Hematopoietic multipotent progenitor cell treated with erythropoietin and hydrocortisone succinate and interleukin-3 and kit ligand, for 8 days (in vitro differentiated cells): ENCODE measurements around the gene CPNE8.
"Not testable (repeated sequence)": the region's sequence is repeated elsewhere in the genome, so short reads cannot be mapped to it uniquely, and the experiment has no call there.

ENCODE experiments used
- DNase-seq: peaks from one replicate; pipeline ENCODE4 v3.0.0-alpha.2; 2015

Gene CPNE8

DNA sequence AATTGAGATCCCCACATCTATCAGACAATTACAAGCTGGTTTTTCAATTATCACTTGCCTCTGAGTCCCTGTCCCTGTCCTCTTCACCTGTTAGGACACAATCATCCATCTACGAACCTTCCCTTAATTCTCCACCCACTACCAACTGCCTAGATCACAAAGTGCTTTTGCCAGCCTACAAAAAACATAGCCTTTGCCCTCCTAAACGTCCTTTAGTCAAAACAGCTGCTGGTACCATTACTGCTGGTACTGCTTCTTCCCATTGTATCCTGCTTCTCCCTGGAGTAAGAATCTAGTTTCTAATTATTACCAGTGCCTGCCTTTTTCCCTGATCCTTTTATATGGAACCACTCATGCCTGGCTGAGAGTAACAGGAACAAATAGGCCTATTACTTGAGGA is 82.1 kb downstream of the CPNE8 start:
- DNase-seq: no peak

DNA sequence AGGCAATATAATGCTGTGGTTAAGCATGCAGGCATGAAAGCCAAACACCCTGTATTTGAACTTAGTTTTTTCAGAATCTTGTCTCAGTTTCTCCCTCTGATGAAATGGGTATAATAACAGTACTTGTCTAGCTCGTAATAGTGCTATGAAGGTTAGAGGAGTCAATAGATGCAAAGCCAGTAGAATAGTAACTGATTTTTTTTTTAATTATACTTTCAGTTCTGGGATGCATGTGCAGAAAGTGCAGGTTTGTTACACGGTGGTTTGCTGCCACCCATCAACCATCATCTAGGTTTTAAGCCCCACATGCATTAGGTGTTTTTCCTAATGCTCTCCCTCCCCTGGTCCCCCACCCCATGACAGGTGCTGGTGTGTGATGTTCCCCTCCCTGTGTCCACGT is 87.4 kb downstream of the CPNE8 start:
- DNase-seq: no peak

DNA sequence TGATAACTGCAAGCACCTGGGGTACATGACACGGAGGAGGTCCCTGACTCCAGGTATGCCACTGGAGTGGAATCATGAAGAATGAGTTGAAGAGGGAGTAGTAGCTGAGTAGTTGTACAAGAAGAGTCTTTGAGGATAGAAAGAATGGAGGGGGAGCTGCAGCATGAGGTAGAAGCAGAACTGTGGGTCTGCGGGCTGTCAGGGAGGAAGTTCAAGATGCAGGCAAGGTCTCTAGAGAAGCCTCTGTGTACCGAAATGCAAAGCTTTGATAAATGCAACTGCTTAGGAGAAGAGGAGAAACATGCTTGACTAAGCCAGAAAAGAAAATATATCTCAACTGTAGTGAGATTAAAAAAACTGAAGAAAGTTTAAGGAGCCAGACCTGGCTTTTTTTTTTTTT is 91.5 kb downstream of the CPNE8 start:
- DNase-seq: no peak

DNA sequence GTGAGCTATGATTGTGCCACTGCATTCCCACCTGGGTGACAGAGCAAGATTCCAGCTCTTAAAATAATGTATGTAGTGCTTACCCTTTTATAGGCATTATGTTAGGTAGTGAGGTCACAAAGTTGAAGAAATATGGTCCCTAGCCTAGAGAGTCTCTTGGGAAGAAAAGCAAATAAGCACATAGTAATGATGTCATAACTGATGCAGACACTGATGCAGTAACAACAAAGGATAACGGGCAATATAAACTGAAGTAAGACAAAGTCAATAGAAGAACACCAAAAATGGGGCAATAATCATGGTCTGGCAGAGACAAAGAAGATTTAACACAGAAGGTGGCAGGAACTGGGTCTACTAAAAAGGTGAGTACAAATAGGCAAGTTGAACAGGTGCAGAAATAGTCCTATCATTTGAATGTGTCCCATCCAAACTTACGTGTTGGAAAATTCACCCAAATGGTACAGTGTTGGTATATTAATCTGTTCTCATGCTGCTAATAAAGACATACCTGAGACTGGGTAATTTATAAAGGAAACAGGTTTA is 93.5 kb downstream of the CPNE8 start:
- DNase-seq: no peak

DNA sequence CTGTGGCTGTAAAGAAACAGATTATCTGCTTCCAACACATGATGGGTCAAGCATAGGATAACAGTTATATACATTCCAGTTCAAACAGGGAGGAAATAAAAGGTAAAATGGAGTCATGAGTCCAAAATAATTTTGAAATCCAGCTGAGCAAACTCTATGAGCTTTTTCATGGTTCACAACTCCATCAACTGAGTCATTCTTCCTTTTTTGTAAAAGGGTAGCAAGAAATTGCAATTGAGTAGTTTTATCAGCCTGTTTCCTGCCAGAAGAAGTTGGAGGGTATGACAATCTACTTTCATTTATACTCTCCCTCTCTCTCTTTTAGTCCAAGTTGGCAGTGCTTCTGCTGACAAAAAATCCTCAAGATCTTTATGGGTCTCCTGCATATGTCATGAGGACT is 95.6 kb downstream of the CPNE8 start:
- no peak for DNase-seq

DNA sequence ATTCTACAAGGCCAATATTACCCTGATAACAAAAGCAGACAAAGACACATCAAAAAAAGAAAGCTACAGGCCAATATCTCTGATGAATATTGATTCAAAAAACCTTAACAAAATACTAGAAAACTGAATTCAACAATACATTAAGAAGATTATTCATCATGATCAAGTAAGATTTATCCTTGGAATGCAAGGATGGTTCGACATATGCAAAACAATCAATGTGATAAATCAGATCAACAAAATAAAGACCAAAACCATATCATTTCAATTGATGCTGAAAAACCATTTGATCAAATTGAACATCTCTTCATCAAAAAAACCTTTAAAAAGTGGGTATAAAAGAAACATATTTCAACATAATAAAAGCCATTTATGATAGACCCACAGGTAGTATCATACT is 117.3 kb downstream of the CPNE8 start:
- no peak for DNase-seq

DNA sequence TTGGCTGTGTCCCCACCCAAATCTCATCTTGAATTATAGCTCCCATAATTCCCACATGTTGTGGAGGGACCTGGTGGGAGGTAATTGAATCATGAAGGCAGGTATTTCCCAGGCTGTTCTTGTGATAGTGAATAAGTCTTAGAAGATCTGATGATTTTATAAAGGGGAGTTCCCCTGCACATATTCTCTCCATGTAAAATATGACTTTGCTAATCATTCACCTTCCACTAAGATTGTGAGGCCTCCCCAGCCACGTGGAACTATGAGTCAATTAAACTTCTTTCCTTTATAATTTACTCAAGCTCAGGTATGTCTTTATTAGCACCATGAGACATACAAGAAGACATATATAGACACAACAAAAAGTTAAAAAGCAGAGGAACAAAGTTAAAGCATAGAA is 120.0 kb downstream of the CPNE8 start:
- no peak for DNase-seq

DNA sequence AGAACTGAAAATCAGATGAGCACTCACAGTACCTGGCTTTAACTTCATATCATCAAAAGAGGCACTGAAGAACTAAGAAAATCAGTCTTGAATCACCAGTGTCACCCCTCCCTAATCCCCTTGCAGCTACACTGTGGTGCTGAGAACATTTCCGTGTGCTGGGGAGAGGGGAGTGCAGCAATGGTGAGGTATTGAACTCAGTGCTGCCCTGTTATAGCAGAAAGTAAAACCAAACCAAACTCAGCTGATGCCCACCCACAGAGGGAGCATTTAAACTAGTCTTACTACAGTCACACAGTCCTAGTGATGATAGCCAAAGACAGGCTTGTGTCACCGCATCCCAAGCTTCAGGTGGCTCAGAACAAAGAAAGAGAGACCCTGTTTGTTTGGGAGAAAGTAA is 122.1 kb downstream of the CPNE8 start:
- DNase-seq: no peak

DNA sequence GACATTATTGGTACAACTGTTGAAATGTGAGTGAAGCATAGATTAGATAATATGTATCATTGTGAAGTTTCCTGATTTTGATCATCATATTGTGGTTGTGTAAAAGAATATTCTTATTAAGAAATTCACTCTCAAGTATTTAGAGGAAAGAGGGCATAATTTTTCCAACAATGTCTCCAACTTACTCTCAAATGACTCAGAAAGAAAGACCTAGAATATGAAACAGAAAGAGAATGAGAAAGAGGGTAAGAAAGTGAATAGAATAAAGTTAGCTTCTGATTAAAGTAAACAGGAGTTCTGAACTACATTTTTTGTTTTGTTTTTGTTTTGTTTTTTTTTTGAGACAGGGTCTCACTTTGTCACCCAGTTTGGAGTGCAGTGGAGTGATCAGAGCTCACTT is 123.0 kb downstream of the CPNE8 start:
- DNase-seq: no peak

DNA sequence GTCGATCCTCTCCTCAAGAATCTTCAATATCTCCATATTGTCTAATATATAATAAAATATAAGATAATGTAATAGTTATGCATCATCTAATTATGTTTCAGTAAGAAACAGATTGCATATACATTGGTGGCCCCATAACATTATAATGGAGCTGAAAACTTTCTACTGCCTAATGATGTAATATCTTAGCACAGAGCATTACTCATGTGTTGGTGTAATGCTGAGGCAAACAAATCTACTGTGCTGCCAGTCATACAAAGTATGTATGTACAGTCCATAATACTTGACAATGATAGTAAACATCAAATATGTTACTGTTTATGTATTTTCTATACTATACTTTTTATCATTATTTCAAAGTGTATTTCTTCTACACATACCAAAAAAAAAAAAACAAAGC is 128.7 kb downstream of the CPNE8 start:
- DNase-seq: no peak

DNA sequence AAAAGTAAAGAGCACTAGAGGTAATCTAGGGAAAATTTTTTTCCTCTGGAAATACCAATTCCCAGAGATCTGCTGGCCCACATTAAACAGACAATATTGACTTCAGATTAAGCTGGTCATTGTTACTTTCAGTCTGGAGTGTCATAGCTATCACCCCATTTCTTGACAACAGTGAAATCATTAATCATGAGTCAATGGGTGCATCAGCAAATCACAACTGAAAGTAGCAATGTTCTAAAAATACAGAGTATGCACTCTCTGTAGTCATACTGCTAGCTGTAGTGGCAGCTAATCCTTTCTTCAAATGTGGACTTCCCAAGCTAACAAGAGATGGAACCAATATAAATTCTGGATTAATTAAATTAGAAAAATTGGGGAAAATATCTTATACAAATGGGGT is 129.9 kb downstream of the CPNE8 start:
- DNase-seq: no peak

DNA sequence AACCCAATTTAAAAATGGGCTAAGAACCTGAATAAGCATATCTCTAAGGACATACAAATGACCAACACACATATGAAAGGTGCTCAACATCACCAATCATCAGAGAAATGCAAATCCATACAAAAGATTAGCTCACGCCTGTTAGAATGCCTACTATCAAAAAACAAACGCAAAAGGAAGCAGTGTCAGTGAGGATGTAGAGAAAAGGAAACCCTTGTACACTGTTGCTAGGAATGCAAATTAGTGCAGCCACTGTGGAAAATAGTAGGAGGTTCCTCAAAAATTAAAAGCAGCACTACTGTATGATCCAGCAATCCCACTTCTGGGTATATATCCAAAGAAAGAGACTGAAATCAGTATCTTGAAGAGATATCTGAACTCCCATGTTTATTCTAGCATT is 133.0 kb downstream of the CPNE8 start:
- no peak for DNase-seq

DNA sequence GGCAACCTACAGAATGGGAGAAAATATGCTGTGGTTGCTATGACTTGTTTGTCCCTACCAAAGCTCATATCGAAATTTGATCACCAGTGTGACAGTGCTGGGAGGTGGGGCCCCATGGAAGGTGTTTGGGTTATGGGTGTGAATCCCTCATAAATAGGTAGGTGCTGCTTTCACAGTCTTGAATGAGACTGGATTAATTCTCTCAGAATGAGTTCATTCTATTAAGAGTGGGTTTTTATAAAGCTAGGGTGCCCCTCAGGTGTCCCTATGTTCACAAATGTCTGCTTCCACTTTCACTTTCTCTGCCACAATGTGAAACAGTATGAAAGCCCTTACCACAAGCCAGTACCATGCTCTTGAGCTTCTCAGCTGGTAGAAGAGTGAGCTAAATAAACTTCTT is 133.5 kb downstream of the CPNE8 start:
- peak; percentile 29 for DNase-seq

DNA sequence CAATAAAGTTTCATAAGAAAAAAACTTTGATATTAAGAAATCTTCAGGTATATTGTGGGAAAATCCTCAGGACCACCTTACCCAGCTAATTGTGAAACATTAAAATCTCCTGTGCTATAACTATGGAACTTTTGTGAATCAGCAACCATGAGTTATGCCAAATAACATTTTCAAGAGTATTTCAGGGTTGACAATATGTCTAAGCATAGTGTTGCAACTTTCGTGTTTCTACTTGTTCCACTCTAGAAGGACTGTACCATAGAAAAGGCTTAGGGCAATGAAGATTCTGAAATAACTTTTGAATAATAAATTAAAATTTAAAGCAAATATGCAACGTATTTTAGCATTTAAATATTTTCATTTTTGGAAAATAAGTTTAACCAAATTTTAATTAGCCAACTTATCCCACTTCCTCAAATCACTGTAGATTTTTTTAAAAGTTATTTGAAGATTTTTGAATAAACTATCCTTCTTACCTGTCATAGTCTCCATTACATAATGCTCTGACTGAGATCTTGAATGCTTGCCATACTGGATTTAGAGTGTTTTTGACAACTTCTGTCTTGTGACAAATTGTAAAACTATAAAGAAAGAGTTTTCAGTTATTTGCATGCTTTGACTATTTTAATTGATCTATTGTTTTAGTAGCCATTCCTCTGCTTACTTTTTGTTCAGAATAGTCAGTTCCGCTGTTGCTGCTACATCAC is 143.6 kb downstream of the CPNE8 start:
- DNase-seq: no peak

DNA sequence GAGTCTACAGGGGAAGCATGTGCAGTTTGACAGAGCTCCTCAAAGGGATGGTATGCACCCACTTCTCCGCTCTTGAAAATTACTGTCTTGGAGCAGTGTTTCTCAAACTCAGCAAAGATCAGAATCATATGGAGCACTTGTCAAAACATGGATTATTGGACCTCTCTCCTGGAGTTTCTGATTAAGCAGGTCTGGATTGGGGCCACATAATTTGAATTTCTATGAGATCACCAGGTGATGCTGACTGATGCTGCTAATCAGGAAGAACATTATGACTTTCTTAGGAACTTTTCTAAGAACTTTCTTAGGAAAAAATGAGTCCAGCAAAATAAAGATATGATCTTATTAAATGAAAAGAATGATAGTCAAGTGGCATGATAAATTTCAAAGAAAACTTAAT is 144.3 kb downstream of the CPNE8 start:
- DNase-seq: no peak

DNA sequence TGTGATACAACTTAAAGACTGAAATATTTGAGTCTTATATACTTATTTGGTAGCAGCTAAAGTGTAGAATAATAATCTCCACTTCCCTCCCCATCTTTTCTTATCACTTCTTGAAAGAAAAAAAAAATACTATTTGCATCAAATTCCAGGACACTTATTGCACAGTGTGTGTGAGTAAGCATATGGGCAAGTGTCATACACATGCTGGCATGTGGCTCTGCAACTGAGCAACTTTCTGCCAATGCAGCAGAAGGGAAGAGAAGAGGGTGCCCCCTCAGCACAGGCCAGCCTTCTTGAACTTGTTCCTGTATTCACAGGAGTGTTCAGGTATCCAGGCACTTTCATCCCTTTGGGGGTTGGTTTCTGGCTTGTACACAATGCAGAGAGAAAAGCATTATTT is 145.8 kb downstream of the CPNE8 start:
- no peak for DNase-seq

DNA sequence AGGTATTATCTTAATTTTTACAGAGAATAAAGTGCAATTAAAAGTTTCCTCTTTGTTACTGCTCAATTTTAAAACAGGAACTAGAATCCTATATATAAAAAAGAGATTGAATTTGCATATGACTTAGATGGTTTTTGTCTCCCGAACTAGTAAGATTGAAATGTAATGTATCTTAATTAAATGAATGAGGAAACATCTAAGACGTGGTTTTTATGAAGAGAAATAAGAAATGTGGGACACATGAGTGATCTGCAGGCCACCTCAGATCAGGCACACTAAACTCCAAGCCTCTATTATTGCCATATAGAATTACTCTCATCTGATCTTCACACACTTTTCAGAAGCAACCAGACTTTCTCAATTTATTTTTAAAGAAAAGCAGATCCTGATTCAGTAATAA is 158.6 kb downstream of the CPNE8 start:
- no peak for DNase-seq

DNA sequence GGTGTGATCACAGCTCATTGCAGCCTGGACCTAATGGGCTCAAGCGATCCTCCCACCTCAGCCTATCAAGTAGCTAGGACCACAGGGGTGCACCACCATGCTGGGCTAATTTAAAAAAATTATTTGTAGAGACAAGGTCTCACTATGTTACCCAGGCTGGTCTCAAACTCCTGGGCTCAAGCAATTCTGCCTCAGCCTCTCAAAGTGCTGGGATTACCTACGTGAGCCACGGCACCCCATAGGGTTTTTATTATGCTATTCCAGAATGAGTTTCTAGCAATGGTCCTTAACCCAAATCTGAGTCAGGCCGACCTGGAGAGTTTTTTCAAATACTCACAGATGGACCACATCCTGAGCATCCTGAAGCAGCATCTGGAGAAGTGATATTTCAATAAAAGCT is 159.8 kb downstream of the CPNE8 start:
- DNase-seq: no peak

DNA sequence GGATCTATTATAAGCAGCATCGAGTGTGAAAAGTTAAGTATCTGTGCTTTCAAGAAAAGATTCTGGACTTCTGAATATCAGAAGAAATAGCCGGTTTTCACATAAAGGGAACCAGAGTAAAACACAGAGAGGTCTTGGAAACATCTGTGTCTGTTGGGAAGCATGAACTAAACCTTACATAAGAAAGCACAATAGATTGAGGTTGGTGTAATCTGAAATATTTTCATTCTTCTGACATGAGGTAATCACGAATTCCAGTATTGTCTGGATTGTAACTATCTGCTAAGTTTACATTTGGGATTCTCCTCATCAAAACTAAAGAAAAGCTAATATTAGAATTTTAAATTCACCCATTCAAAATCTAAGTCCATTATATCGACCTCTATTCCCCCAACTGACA is 161.3 kb downstream of the CPNE8 start:
- DNase-seq: no peak

DNA sequence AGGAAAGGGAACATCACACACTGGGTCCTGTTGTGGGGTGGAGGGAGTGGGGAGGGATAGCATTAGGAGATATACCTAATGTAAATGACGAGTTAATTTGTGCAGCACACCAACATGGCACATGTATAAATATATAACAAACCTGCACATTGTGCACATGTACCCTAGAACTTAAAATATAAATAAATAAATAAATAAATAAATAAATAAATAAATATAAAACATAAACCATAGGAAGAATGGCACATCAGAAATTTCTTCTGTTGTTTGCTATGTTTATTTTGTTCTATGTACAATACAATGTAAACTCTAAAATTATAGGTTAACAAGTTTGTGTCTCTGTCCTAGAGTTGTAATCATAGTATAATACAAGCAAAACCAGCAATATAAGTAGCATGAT is 162.9 kb downstream of the CPNE8 start:
- DNase-seq: not testable (repeated sequence)

DNA sequence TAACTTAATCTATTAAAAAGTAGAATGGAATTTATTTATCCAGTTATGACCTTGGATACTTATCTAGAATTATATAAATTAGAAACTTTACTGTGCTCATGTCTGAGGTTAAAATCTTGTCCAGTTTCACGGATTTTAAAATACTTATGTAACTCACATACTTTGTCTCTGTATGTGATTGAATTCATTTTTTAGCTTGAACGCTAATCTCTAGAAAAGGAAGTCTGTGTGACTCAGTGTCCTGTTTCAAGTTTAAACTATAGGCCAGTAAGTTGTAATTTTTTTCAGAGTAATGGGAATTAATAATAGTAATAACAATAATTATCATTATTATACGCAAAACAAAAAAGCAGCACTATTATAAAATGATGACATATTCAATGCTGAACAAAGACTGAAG is 168.6 kb downstream of the CPNE8 start:
- DNase-seq: no peak

DNA sequence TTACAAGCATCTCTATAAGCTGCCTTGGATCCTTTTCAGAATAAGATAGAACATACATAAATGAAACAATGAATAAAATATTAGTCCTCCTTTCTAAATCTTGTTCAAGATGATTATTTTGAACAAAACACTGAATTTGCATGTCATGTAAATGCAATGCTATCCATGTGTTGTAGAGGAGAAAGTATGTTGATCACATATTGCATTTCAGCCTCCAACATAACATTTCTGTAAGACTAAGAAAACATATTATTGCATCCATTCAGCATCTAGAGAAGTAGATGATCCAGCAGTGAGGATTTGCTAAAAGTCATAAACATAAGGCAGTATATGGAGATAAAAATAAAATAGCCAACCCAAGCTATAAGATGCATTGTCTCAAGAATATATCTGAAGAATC is 172.6 kb downstream of the CPNE8 start:
- DNase-seq: no peak

DNA sequence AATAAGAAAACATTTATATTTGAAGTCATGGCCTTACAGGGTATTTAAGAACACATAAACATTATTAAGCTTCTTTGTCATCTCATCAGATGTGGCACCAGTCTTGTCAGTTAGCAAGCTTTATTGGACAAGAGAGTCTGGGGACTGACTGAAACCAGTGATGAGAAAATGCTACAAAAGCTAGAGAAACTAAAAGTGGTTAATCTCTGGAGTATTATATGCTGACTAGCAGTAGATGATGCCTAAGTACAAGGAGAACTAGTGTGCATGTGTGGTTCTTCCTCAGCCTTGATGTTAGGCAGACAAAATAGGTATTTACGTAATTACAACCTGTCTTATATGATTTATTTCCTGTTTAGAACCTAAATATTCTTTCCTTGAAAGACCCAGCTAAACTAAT is 176.5 kb downstream of the CPNE8 start:
- DNase-seq: no peak

DNA sequence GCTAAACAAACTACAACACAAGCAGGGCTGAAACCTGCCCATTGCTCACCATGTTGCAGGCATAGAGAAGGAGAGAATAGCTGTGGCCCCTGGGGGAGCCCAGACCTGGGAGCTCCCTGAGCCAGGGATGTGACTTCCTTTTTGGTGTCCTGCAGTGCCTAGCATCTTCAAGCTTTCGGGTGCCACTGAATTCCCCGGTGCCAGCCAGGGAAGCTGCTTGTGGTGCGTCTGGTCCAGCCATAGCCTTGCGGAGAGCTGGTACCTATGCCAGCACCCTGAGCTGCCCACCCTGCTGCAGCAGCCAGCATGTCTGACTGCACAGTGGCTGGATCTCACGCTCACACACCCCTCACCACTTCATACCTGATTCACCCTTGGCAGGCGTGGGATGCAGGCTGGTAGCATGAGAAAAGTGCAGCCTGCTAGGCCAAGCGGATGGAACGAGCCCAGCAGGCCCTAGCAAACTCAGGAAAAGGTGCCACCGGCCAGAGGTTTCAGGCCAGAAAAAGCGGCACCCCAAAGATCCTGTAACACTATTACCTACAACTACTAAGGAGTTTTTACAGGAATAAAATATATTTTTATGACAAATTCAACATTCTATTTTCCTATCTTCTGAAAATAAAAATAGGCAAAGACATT is 183.7 kb downstream of the CPNE8 start:
- DNase-seq: no peak

DNA sequence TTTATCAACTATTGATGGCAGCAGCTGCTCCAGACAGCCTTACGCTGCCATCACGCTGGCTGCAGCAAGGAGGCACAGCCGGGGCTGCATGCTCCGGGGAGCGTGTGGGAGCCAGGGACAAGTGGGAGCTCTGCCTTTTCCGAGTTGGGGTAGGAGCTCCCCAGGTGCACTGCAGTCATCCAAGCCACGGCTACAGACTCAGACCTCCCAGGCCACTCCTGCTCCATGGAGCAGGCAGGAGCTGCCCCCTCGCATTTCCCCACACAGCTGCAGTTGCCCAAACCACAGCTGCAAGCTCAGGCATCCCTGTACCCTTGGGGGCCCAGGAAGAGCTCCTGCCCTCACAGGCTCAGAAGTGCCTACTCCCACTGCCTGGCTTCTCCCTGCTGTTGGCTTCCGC is 184.7 kb downstream of the CPNE8 start:
- DNase-seq: no peak
